Measurements from ENCODE around the gene VCX3B. TPM values are rescaled to one million over a fixed set of nuclear protein-coding genes. Genes with fewer than 3 reads are reported as not detected.
"Not testable (repeated sequence)": the region's sequence is repeated elsewhere in the genome, so short reads cannot be mapped to it uniquely, and the experiment has no call there.

The VCX3B gene
- 1 to 10 TPM in 1 of 6 donors, not detected in 5; 1.3 TPM for total RNA-seq

DNA sequence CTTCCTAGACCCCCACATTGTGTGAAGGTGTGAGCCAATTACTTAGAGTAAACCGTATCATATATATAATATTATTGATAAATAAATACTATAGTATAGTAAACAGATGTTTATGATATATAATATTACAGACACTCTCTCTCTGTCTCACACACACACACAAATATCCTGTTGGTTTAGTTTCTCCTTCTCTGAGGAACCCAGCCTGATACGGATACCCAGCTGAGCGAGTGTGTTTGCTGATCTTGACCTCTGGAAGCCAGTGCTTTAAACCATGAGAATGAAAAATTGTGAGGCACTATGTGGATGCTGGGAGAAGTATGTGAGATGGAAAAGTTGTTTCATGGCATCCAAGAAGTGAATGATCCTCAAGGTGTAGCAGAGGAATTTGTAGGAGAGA, at the start of gene VCX3B:
Gene VCX3B, plus strand, starts transcription at position 301 of the 400 bp plus-strand sequence. CDS start 621 bp downstream, outside the sequence.
- not testable (repeated sequence) for H3K36me3 ChIP-seq; H3K4me3 ChIP-seq; H3K9me3 ChIP-seq; ATAC-seq (ENCODE audit: low FRiP score in 2 of 2); DNase-seq; H3K27ac ChIP-seq; H3K27me3 ChIP-seq; H3K4me1 ChIP-seq
- WGBS, 2 donors: 90 to 98% methylated on average over 2 to 3 of the region's 3 CpGs

DNA sequence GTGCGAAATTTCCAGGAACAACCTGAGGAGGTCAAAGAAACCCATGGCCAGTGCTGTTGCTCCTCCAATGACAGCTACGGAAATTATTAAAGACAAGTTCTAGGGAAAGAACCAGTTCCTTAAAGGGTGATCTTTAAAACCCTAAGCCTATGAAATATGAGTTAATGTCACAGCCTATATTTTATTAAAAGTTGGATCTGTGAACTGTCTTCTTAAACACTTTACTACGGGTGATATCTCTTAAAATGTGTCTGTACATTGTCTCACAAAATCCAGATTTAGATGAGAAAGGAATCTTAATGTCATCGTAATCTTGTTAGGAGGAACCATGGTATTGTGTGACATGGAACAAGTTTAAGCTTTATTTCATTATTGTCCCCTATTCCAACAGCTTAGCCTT, 46.3 kb upstream of the VCX3B start:
- WGBS, 2 donors: 87 to 89% methylated on average over 4 of the region's 4 CpGs
- Histone ChIP-seq H3K4me3 (no peak overlapping the region), H3K9me3 (no peaks in the 10 kb centered on the region), H3K36me3 (no peaks in the 10 kb centered on the region), H3K27me3 (no peaks in the 10 kb centered on the region), H3K4me1 (no peaks in the 10 kb centered on the region), H3K27ac (no peak overlapping the region)
- ATAC-seq (ENCODE audit: low FRiP score in 2 of 2): no peak
- no peak for DNase-seq
- TF ChIP-seq POLR2AphosphoS5 (IDR thresholded peaks at IDR 0.05): no peak
- TF ChIP-seq EP300 (IDR thresholded peaks at IDR 0.05): no peak
- TF ChIP-seq, protein P1, sequence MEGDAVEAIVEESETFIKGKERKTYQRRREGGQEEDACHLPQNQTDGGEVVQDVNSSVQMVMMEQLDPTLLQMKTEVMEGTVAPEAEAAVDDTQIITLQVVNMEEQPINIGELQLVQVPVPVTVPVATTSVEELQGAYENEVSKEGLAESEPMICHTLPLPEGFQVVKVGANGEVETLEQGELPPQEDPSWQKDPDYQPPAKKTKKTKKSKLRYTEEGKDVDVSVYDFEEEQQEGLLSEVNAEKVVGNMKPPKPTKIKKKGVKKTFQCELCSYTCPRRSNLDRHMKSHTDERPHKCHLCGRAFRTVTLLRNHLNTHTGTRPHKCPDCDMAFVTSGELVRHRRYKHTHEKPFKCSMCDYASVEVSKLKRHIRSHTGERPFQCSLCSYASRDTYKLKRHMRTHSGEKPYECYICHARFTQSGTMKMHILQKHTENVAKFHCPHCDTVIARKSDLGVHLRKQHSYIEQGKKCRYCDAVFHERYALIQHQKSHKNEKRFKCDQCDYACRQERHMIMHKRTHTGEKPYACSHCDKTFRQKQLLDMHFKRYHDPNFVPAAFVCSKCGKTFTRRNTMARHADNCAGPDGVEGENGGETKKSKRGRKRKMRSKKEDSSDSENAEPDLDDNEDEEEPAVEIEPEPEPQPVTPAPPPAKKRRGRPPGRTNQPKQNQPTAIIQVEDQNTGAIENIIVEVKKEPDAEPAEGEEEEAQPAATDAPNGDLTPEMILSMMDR (IDR thresholded peaks at IDR 0.05): no peak
- TF ChIP-seq POLR2A (IDR thresholded peaks at IDR 0.05): no peak

DNA sequence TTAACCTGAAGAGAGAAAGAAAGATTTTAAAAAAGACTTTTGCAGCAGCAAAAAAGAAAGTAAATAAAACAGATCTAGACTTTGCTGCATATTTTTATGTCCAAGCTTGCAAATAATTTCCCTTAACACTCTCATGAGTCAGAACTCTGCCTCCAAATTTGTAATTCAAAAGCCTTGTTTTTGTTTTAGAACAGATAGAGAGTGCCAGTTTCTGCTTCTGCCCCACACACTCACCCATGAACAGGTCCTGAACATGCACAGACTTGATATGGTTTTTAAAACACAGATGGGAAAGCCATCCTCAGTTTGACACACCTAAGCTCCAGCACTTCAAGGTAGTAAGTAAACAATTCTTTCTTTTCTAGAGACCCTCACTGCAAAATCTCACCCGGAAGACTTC, 39.7 kb upstream of the VCX3B start:
- WGBS, 2 donors: 48 to 70% methylated on average over 1 of the region's 1 CpG
- DNase-seq: no peak
- TF ChIP-seq, protein P1 (IDR thresholded peaks at IDR 0.05): no peak
- TF ChIP-seq POLR2AphosphoS5 (IDR thresholded peaks at IDR 0.05): no peak
- no peak for TF ChIP-seq EP300 (IDR thresholded peaks at IDR 0.05)
- no peak for TF ChIP-seq POLR2A (IDR thresholded peaks at IDR 0.05)
- Histone ChIP-seq H3K36me3 (no peaks in the 10 kb centered on the region), H3K27ac (no peak overlapping the region), H3K9me3 (no peaks in the 10 kb centered on the region), H3K27me3 (no peaks in the 10 kb centered on the region), H3K4me3 (no peak overlapping the region), H3K4me1 (no peaks in the 10 kb centered on the region)
- no peak for ATAC-seq (ENCODE audit: low FRiP score in 2 of 2)

DNA sequence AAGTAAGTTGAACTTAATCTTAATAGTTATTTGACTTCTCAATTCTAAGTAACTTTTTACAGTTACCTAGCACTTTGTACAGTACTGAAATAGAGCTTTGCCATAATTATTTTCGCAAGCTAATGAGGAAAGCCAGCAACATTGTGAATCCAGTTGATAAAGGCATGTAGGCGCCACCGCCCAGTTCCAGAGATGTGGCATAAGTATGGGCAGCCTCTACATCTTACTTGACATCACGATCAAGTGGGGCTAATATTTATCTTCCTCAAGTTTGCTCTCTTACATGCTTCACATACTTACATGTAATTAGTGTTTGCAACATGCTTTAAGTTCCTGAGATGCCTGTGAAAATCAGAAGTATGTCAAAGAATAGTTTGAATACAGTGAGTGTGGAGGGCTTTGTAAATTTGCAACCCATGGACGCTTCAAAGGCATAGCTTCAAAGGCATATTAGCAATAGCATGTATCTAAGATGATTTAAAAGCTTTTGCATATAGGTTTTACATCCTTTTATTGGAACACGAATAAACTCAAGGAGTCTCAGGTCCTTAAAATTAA, 34.9 kb upstream of the VCX3B start:
- peak in 1 of 2 donors; percentile 26 for DNase-seq
- H3K36me3 ChIP-seq: no peaks in the 10 kb centered on the region
- WGBS, 2 donors: 55 to 72% methylated on average over 5 to 6 of the region's 6 CpGs
- peak in 1 of 4 donors; percentile 48 for TF ChIP-seq EP300 (IDR thresholded peaks at IDR 0.05)
- TF ChIP-seq, protein P1 (IDR thresholded peaks at IDR 0.05): no peak
- no peaks in the 10 kb centered on the region for H3K4me1 ChIP-seq
- no peaks in the 10 kb centered on the region for H3K9me3 ChIP-seq
- H3K4me3 ChIP-seq: no peak overlapping the region
- ATAC-seq (ENCODE audit: low FRiP score in 2 of 2): peak in 1 of 2 donors; percentile 78
- no peaks in the 10 kb centered on the region for H3K27me3 ChIP-seq
- H3K27ac ChIP-seq: no peak overlapping the region

DNA sequence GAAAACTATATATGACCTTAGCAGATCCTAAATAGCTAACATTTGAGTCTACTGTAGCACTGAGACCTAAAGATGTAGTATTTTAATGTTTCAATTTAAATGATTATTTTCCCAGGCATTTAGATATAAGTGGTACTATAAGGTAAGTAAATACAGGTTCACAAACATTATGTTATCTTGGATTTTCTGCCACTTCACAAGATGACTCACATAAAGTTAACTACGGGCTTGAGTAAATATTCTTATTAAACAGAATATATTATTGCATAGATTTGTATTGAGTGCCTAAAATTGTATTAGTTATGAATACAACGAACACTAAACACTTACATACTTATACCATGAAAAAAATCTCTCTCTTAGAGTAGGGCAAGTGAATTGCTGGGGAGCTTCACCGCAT, 34.2 kb upstream of the VCX3B start:
- no peak for ATAC-seq (ENCODE audit: low FRiP score in 2 of 2)
- Histone ChIP-seq H3K36me3 (no peaks in the 10 kb centered on the region), H3K4me1 (no peaks in the 10 kb centered on the region), H3K4me3 (no peak overlapping the region), H3K27me3 (no peaks in the 10 kb centered on the region), H3K9me3 (no peaks in the 10 kb centered on the region), H3K27ac (no peak overlapping the region)
- WGBS, 2 donors: 65 to 83% methylated on average over 3 of the region's 3 CpGs
- no peak for DNase-seq
- TF ChIP-seq, protein P1 (IDR thresholded peaks at IDR 0.05): no peak
- TF ChIP-seq EP300 (IDR thresholded peaks at IDR 0.05): no peak
- no peak for TF ChIP-seq POLR2A (IDR thresholded peaks at IDR 0.05)
- no peak for TF ChIP-seq POLR2AphosphoS5 (IDR thresholded peaks at IDR 0.05)

Measured in upper lobe of left lung (tissue), 6 donors.